CD8-positive, alpha-beta memory T cell (primary cell): ENCODE data around the gene PPIL6. TPM values are rescaled to one million over a fixed set of nuclear protein-coding genes. Genes with fewer than 3 reads are reported as not detected.
"Not testable (repeated sequence)": the region's sequence is repeated elsewhere in the genome, so short reads cannot be mapped to it uniquely, and the experiment has no call there.

Experiments used
- CTCF ChIA-PET: fragments of 350-600 bp; sonication (Branson Sonifier 250); formaldehyde crosslinking; loops from one replicate; lab custom pipeline; 2021; ENCODE audit warnings: antibody characterized with exemption; lab: Charles Lee
- POLR2A ChIA-PET: fragments of 350-600 bp; sonication (Branson Sonifier 250); formaldehyde crosslinking; loops from one replicate; lab custom pipeline; 2021; ENCODE audit warnings: antibody characterized with exemption; lab: Charles Lee
- DNase-seq, 5 donors: peaks; one replicate each; pipeline versions ENCODE4 v3.0.0 to v3.0.0-alpha.2; 2020 to 2022; ENCODE audit warnings: mixed read lengths in 1 of 5
- H3K27ac ChIP-seq: one replicate; pipeline ENCODE4 v1.7.0; 2013; ENCODE audit warnings: low read depth, mild to moderate bottlenecking, low read length, moderate library complexity
- H3K27me3 ChIP-seq: 2 replicates; pipeline ENCODE4 v1.7.0; 2013; ENCODE audit warnings: low read length, mild to moderate bottlenecking; ENCODE audit not compliant: insufficient read depth, poor library complexity, severe bottlenecking
- H3K36me3 ChIP-seq: 2 replicates; pipeline ENCODE4 v1.7.0; 2013; ENCODE audit warnings: mild to moderate bottlenecking, low read length, moderate library complexity; ENCODE audit not compliant: insufficient read depth
- H3K4me1 ChIP-seq: 2 replicates; pipeline ENCODE4 v1.7.0; 2013; ENCODE audit warnings: mild to moderate bottlenecking, low read length, moderate library complexity; ENCODE audit not compliant: insufficient read depth
- H3K4me3 ChIP-seq: 2 replicates; pipeline ENCODE4 v1.7.0; 2013; ENCODE audit warnings: mild to moderate bottlenecking, low read length
- H3K9me3 ChIP-seq: 2 replicates; pipeline ENCODE4 v1.7.0; 2013; ENCODE audit warnings: mild to moderate bottlenecking, low read length
- H3K27ac Mint-ChIP-seq, 8 donors: one replicate each; pipeline ENCODE4 v1.8.0; 2020 to 2021; ENCODE audit warnings: mixed read lengths in 8 of 8, mild to moderate bottlenecking in 6 of 8, inconsistent platforms in 3 of 8, moderate library complexity in 3 of 8
- H3K27me3 Mint-ChIP-seq, 2 donors: one replicate each; pipeline ENCODE4 v1.8.0; 2020 to 2021; ENCODE audit warnings: mixed read lengths in 2 of 2, mild to moderate bottlenecking in 1 of 2, moderate library complexity in 1 of 2
- H3K36me3 Mint-ChIP-seq, 3 donors: one replicate each; pipeline ENCODE4 v1.8.0; 2020 to 2021; ENCODE audit warnings: mixed read lengths in 3 of 3, inconsistent platforms in 1 of 3, mild to moderate bottlenecking in 1 of 3
- H3K4me1 Mint-ChIP-seq, 3 donors: one replicate each; pipeline ENCODE4 v1.8.0; 2020 to 2021; ENCODE audit warnings: mixed read lengths in 3 of 3, inconsistent platforms in 1 of 3, mild to moderate bottlenecking in 1 of 3
- H3K4me3 Mint-ChIP-seq, 7 donors: one replicate each; pipeline ENCODE4 v1.8.0; 2020 to 2021; ENCODE audit warnings: mixed read lengths in 7 of 7, mild to moderate bottlenecking in 6 of 7, moderate library complexity in 4 of 7, inconsistent platforms in 2 of 7
- H3K9me3 Mint-ChIP-seq, 5 donors: one replicate each; pipeline ENCODE4 v1.8.0; 2020 to 2022; ENCODE audit warnings: mixed read lengths in 5 of 5, mild to moderate bottlenecking in 3 of 5, moderate library complexity in 2 of 5, inconsistent platforms in 1 of 5
- polyA plus RNA-seq: library from polyadenylated mRNA; unstranded; fragments of 300-500 nt; fragmentation: Illumina TruSeq; gene quantifications from one replicate; pipeline ENCODE4 v1.2.3, GENCODE V29; 2021
- total RNA-seq, 2 experiments: library from RNA; stranded (reverse); gene quantifications; one replicate each; pipeline ENCODE4 v1.2.3, GENCODE V29; 2021

The PPIL6 gene
- total and polyA plus RNA-seq, 3 experiments from 2014 or later: 0.13 to 0.46 TPM; not detected in 1

DNA sequence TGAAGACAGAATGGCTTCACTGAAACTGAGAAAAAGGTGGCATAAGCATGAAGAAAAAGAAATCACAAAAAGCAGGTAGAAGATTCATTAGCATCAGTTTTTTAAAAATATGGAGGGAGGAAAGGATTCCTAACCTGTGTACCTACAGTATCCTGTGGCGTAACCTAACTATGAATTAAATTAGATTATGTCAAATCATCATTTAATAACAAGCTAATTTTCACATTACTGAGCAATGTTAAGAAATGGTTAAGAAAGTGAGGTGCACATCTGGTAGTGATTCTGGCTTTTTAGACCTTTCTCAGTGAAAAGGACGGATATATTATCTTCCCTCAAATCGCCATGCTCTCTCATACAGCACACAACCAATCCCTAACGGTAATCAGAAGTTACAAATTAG is 70.7 kb downstream of the PPIL6 start:
- peaks cover 55 to 75% (median 66%) of the 10 kb centered on the region in 3 donors for H3K4me1 Mint-ChIP-seq
- H3K9me3 ChIP-seq: no peaks in the 10 kb centered on the region
- peaks cover 28% of the 10 kb centered on the region for H3K4me1 ChIP-seq
- H3K27me3 ChIP-seq: no peaks in the 10 kb centered on the region
- no peak for DNase-seq
- H3K27ac Mint-ChIP-seq: peak overlapping the region in 4 of 8 donors; percentile 5 to 59 (median 14)
- peaks cover 21 to 89% (median 24%) of the 10 kb centered on the region in 3 donors for H3K36me3 Mint-ChIP-seq
- ChIA-PET CTCF (no interaction called here), POLR2A (interaction anchor here (1.3 kb wide), 1 partner anchor 10 kb away, joined by 3 read pairs; no protein-coding TSS in a partner anchor)
- H3K9me3 Mint-ChIP-seq: no peaks in the 10 kb centered on the region
- H3K4me3 ChIP-seq: no peak overlapping the region
- H3K36me3 ChIP-seq: peaks cover 54% of the 10 kb centered on the region
- H3K27me3 Mint-ChIP-seq: no peaks in the 10 kb centered on the region
- no peak overlapping the region for H3K4me3 Mint-ChIP-seq
- H3K27ac ChIP-seq: no peak overlapping the region

DNA sequence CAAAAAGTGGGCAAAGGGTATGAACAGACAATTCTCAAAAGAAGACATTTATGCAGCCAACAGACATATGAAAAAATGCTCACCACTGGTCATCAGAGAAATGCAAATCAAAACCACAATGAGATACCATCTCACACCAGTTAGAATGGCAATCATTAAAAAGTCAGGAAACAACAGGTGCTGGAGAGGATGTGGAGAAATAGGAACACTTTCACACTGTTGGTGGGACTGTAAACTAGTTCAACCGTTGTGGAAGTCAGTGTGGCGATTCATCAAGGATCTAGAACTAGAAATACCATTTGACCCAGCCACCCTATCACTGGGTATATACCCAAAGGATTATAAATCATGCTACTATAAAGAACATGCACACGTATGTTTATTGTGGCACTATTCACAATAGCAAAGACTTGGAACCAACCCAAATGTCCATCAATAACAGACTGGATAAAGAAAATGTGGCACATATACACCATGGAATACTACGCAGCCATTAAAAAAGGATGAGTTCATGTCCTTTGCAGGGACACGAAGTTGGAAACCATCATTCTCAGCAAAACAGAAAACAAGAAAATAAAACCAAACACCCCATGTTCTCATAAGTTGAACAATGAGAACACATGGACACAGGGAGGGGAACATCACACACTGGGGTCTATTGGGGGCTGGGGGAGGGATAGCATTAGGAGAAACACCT is 75.9 kb downstream of the PPIL6 start:
- H3K27me3 ChIP-seq, CTCF ChIA-PET, DNase-seq, H3K27me3 Mint-ChIP-seq, H3K9me3 ChIP-seq, H3K4me3 ChIP-seq, H3K9me3 Mint-ChIP-seq, H3K27ac ChIP-seq, H3K4me3 Mint-ChIP-seq, POLR2A ChIA-PET, H3K4me1 ChIP-seq: not testable (repeated sequence)
- Mint-ChIP-seq H3K36me3 (peaks cover 26 to 91% (median 38%) of the 10 kb centered on the region in 3 donors), H3K4me1 (peaks cover 38 to 61% (median 52%) of the 10 kb centered on the region in 3 donors), H3K27ac (peak overlapping the region in 5 of 8 donors; percentile 19 to 58 (median 41))
- H3K36me3 ChIP-seq: peaks cover 34% of the 10 kb centered on the region

DNA sequence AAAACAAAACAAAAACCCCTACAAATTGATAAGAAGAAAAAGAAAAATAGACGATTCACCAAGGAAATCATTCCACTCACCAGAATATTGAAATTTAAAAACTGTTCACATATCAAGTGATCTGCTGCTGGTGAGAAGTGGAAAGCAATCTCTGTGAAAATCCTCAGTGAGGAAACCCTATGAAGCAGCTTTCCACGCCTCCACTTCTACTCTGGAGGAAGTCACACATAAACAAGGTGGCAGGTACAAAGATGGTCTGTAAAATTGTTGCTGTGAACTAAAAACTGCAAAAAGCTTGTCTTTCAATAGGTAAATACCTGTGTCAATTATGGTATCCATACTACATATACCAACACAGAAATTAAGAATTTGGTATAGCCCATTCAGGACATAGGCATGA is 76.7 kb downstream of the PPIL6 start:
- Mint-ChIP-seq H3K9me3 (no peaks in the 10 kb centered on the region), H3K4me3 (no peak overlapping the region), H3K4me1 (peaks cover 35 to 59% (median 51%) of the 10 kb centered on the region in 3 donors), H3K36me3 (peaks cover 26 to 92% (median 39%) of the 10 kb centered on the region in 3 donors), H3K27ac (peak overlapping the region in 5 of 8 donors; percentile 13 to 35 (median 17)), H3K27me3 (no peaks in the 10 kb centered on the region)
- ChIA-PET POLR2A (interaction anchor here (2.1 kb wide), 1 partner anchor 19 kb away, joined by 8 read pairs; the partner anchor contains the start of gene CD164), CTCF (interaction anchor here (1.0 kb wide), 1 partner anchor 10 kb away, joined by 3 read pairs; no protein-coding TSS in a partner anchor)
- peaks cover 29% of the 10 kb centered on the region for H3K36me3 ChIP-seq
- no peaks in the 10 kb centered on the region for H3K27me3 ChIP-seq
- H3K4me3 ChIP-seq: no peak overlapping the region
- no peaks in the 10 kb centered on the region for H3K9me3 ChIP-seq
- H3K27ac ChIP-seq: no peak overlapping the region
- no peaks in the 10 kb centered on the region for H3K4me1 ChIP-seq
- no peak for DNase-seq

DNA sequence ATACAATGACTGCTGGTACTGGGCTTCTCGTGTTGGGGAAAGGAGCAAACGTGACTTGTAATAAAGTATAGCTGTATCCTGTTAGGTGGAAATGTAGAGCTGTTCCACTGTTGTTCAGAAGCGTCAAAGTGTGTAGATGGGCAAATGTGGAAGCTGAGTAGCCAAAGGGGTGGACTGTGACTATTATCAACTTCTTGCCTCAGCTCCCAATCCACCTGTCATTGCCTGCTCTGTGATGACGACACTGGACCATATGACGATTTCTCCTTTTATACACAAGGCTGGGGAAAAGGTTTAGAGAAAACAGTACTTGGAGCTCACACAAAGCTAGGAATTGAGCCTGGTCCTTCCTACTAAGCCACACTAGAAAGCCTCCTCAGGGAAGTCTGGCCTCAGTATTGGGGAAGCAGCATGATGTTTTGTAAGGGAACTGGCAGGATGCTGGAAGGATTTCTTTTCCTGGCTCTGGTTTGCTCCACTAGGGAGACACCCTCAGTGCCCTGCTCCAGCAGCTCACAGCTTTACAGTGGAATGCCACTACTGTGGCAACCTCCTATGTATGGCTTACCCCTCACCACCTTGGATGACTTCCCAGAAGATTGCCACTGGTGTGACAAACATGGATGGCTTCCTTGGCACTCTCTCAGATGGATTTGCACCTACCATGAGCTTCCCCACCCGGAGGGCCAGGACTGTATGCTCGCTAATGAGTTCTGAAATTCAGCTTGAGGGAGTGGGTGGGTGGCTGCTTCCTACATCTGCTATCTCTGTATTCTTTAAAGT is 78.1 kb downstream of the PPIL6 start:
- H3K27me3 ChIP-seq: no peaks in the 10 kb centered on the region
- no peak overlapping the region for H3K27ac ChIP-seq
- no peaks in the 10 kb centered on the region for H3K27me3 Mint-ChIP-seq
- no peaks in the 10 kb centered on the region for H3K4me1 ChIP-seq
- peaks cover 36 to 92% (median 41%) of the 10 kb centered on the region in 3 donors for H3K36me3 Mint-ChIP-seq
- DNase-seq: no peak
- no peak overlapping the region for H3K4me3 Mint-ChIP-seq
- no peaks in the 10 kb centered on the region for H3K9me3 ChIP-seq
- peaks cover 17% of the 10 kb centered on the region for H3K36me3 ChIP-seq
- peak overlapping the region in 1 of 8 donors; percentile 56 for H3K27ac Mint-ChIP-seq
- H3K9me3 Mint-ChIP-seq: no peaks in the 10 kb centered on the region
- H3K4me1 Mint-ChIP-seq: peaks cover 30 to 50% (median 44%) of the 10 kb centered on the region in 3 donors
- H3K4me3 ChIP-seq: no peak overlapping the region
- POLR2A ChIA-PET: interaction anchor here (1.0 to 2.1 kb wide), 2 partner anchors 14 to 21 kb away, joined by 3 to 8 read pairs; partner anchors contain the start of gene CD164
- CTCF ChIA-PET: interaction anchor here (1.0 to 1.7 kb wide), 2 partner anchors 20 to 34 kb away, joined by 3 to 4 read pairs; no protein-coding TSS in a partner anchor

DNA sequence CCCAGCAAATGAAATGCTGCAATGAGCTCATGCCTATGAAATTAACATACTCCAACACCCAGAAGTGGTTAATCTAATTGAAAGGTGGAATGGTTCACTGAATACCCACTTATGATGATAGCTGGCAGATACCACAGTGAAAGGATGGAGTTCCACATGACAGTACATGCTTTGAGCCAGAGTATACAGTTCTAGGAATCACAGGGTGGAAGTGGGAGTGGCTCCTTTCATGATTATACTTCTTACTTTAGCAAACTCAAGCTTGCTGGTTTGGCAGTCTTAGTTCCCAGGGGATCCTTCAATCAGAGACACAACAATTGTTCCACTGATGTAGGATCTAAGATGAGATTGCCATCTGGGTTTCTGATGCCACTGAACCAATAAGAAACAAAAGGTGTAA is 79.6 kb downstream of the PPIL6 start:
- Mint-ChIP-seq H3K9me3 (peaks cover 0 to 5% (median 3%) of the 10 kb centered on the region in 5 donors), H3K27ac (no peak overlapping the region), H3K4me1 (peaks cover 23 to 38% (median 36%) of the 10 kb centered on the region in 3 donors), H3K4me3 (no peak overlapping the region), H3K27me3 (no peaks in the 10 kb centered on the region), H3K36me3 (peaks cover 43 to 92% (median 44%) of the 10 kb centered on the region in 3 donors)
- POLR2A ChIA-PET: no interaction called here
- Histone ChIP-seq H3K4me1 (no peaks in the 10 kb centered on the region), H3K9me3 (no peaks in the 10 kb centered on the region), H3K4me3 (no peak overlapping the region), H3K27me3 (no peaks in the 10 kb centered on the region), H3K36me3 (peaks cover 12% of the 10 kb centered on the region), H3K27ac (no peak overlapping the region)
- CTCF ChIA-PET: interaction anchor here (1.2 kb wide), 1 partner anchor 22 kb away, joined by 4 read pairs; the partner anchor contains the start of gene CD164
- DNase-seq: no peak

DNA sequence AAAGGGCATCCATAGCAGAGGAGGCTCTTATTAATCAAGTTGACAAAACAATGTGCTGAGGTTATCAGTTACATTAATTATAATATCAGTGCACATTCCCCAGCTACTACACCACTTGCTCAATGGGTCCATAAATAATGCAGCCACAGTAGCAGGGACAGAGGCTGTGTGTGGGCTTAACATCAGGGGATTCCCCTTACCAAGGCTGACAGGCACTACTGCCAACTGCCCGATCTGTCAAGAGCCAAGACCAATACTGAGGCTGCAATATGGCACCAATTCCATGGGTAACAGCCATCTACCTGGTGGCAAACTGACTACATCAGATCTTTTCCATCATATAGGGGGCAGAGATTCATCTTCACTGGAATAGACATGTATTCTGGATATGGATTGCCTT is 80.1 kb downstream of the PPIL6 start:
- Mint-ChIP-seq H3K27ac (no peak overlapping the region), H3K4me1 (peaks cover 23 to 38% (median 36%) of the 10 kb centered on the region in 3 donors), H3K36me3 (peaks cover 43 to 95% (median 48%) of the 10 kb centered on the region in 3 donors), H3K27me3 (no peaks in the 10 kb centered on the region), H3K9me3 (peaks cover 0 to 5% (median 3%) of the 10 kb centered on the region in 5 donors), H3K4me3 (no peak overlapping the region)
- H3K4me3 ChIP-seq: no peak overlapping the region
- no peak overlapping the region for H3K27ac ChIP-seq
- H3K4me1 ChIP-seq: no peaks in the 10 kb centered on the region
- H3K27me3 ChIP-seq: no peaks in the 10 kb centered on the region
- DNase-seq: no peak
- H3K36me3 ChIP-seq: peaks cover 12% of the 10 kb centered on the region
- CTCF ChIA-PET: interaction anchor here (1.1 to 1.2 kb wide), 2 partner anchors 8 to 22 kb away, joined by 3 to 4 read pairs; partner anchors contain the start of gene CD164
- POLR2A ChIA-PET: no interaction called here
- no peaks in the 10 kb centered on the region for H3K9me3 ChIP-seq

DNA sequence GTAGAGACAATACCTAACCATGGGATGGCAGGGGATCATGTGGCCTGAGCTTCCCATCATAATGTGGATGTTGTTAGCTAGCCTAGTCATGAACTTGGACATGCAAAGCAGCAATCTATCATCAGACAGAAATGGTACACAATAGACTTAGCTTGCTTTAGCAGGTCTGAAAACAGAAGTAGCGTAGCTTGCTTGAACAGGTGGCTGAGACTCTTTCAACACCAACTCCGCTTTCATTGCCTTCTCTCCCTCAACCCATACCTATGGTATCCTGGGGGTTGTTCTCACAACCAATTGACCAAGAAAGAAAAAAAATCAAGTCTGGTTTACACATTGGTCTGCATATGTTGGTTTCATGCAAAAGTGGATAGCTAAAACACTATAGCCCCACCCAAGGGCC is 81.2 kb downstream of the PPIL6 start:
- no peaks in the 10 kb centered on the region for H3K4me1 ChIP-seq
- peaks cover 16 to 32% (median 31%) of the 10 kb centered on the region in 3 donors for H3K4me1 Mint-ChIP-seq
- H3K4me3 ChIP-seq: no peak overlapping the region
- no peak for DNase-seq
- H3K27me3 ChIP-seq: no peaks in the 10 kb centered on the region
- H3K27me3 Mint-ChIP-seq: no peaks in the 10 kb centered on the region
- ChIA-PET CTCF (interaction anchor here (1.0 to 1.1 kb wide), 2 partner anchors 9 to 24 kb away, joined by 3 read pairs; no protein-coding TSS in a partner anchor), POLR2A (no interaction called here)
- H3K36me3 Mint-ChIP-seq: peaks cover 33 to 94% (median 40%) of the 10 kb centered on the region in 3 donors
- no peak overlapping the region for H3K27ac ChIP-seq
- H3K4me3 Mint-ChIP-seq: no peak overlapping the region
- H3K9me3 Mint-ChIP-seq: peaks cover 0 to 5% (median 3%) of the 10 kb centered on the region in 5 donors
- no peak overlapping the region for H3K27ac Mint-ChIP-seq
- no peaks in the 10 kb centered on the region for H3K9me3 ChIP-seq
- H3K36me3 ChIP-seq: peaks cover 12% of the 10 kb centered on the region
